Heart left ventricle (tissue), 13 donors: ENCODE measurements around the gene BAK1.

Experiments
- CTCF ChIP-seq, 12 donors: fragments of 200-600 bp; sonication (generic) in 4 of 12; IDR thresholded peaks; one replicate each; pipeline versions ENCODE4 v1.5.0 to v1.8.0; 2018 to 2022; ENCODE audit warnings: antibody characterized with exemption in 12 of 12, mild to moderate bottlenecking in 5 of 12
- POLR2A ChIP-seq, 2 donors: fragments of 450-650 bp; IDR thresholded peaks; one replicate each; pipeline ENCODE4 v1.6.1; 2017; ENCODE audit warnings: antibody characterized with exemption in 2 of 2, mild to moderate bottlenecking in 2 of 2, moderate library complexity in 2 of 2
- donor health status: ischemic (EF 13 %, LVEDD 7.1; RV severe dilation, severe dysfunction).
- donor health status: DM: no; HTN: yes; CAD: no.
- donor health status: DM: no; HTN: no; CAD: no.
- donor health status: ischemic (EF 25% LVEDD 6.9; RV normal size, moderate dysfunction).
- donor health status: ischemic (EF 25% LVEDD 5.7; RV mildly dilated, moderate dysfunction).
- donor health status: ischemic (EF 35%, LVEDD 5.7; RV mildly dilated, moderate dysfunction).
- donor health status: nonischemic (EF 11% LVEDD 7.7; RV severe dilation, severe dysfunction).
- donor health status: DM: yes; HTN: yes; CAD: no.
- donor health status: PGD.
- donor health status: ischemic (EF 29% LVEDD 5.4; RV normal size, mild dysfunction).
- donor health status: nonischemic (EF 23%, LVEDD 6.1; RV moderate dilation, normal function).

DNA sequence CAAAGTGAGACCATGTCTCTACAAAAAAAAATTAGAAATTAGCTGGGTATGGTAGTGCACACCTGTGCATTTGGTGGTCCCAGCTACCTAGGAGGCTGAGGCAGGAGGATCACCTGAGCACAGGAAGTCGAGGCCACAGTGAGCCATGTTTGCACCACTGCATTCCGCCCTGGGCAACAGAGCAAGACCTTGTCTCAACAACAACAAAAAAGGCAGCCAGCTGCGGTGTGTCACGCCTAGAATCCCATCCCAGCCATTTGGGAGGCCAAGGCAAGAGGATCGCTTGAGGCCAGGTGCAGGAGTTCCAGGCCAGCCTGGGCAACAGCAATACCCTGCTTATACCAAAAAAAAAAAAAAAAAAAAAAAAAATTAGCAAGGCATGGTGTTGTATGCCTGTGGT, 1.1 kb upstream of the BAK1 start:
- TF ChIP-seq POLR2A (IDR thresholded peaks at IDR 0.05) (no peak), CTCF (IDR thresholded peaks at IDR 0.05) (no peak)
